Measurements from ENCODE around the gene FBXW7.

Gene FBXW7

GRCh38 chr4:152352622-152353116 is 183.2 kb downstream of the FBXW7 start (continued):
- TF ChIP-seq RBAK (tag by site-specific recombination; IDR thresholded peaks at IDR 0.05) (no peak), FEZF1 (tag by site-specific recombination; IDR thresholded peaks at IDR 0.05) (no peak), ZNF16 (tag by site-specific recombination; IDR thresholded peaks at IDR 0.05; ENCODE audit: low read depth) (no peak), ZNF521 (tag by site-specific recombination; IDR thresholded peaks at IDR 0.05) (no peak), ZNF132 (tag by site-specific recombination; IDR thresholded peaks at IDR 0.05; ENCODE audit: borderline replicate concordance) (no peak), GLIS1 (tag by site-specific recombination; IDR thresholded peaks at IDR 0.05) (peak; percentile 32; the same call in 1 of the 2 replicates), ZNF692 (tag by site-specific recombination; IDR thresholded peaks at IDR 0.05) (peak; percentile 54; the same call in 1 of the 2 replicates), ZNF423 (tag by site-specific recombination; IDR thresholded peaks at IDR 0.05) (no peak)

GRCh38 chr4:152352215-152352614 is 183.7 kb downstream of the FBXW7 start:
- 0 out of 2 replicates have a peak, but pooled peaks cover 2% of the 10 kb centered on the region for H3K4me1 ChIP-seq (ENCODE audit: control insufficient read depth, insufficient read depth, low read length)
- POLR2A ChIA-PET: no interaction called here
- CTCF ChIA-PET: interaction anchor here (0.7 to 1.1 kb wide), 2 partner anchors 35 to 770 kb away, joined by 3 read pairs; no protein-coding TSS in a partner anchor
- peak overlapping the region; percentile 51 for H3K4me3 ChIP-seq (ENCODE audit: low read depth, low read length)
- peak overlapping the region; percentile 87 for H3K27ac ChIP-seq (ENCODE audit: extremely low read depth, low read depth, low read length)
- TF ChIP-seq ZNF664 (tag by site-specific recombination; IDR thresholded peaks at IDR 0.05) (no peak), ZNF549 (tag by site-specific recombination; IDR thresholded peaks at IDR 0.05) (0 out of 2 replicates have a peak, but pooled peaks have one; percentile 15), PRDM6 (tag by site-specific recombination; IDR thresholded peaks at IDR 0.05) (peak; percentile 59), BCL11B (tag by site-specific recombination; IDR thresholded peaks at IDR 0.05; ENCODE audit: low read depth) (no peak)
- TF ChIP-seq, protein P1, sequence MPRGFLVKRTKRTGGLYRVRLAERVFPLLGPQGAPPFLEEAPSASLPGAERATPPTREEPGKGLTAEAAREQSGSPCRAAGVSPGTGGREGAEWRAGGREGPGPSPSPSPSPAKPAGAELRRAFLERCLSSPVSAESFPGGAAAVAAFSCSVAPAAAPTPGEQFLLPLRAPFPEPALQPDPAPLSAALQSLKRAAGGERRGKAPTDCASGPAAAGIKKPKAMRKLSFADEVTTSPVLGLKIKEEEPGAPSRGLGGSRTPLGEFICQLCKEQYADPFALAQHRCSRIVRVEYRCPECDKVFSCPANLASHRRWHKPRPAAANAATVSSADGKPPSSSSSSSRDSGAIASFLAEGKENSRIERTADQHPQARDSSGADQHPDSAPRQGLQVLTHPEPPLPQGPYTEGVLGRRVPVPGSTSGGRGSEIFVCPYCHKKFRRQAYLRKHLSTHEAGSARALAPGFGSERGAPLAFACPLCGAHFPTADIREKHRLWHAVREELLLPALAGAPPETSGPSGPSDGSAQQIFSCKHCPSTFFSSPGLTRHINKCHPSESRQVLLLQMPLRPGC (tag by site-specific recombination; IDR thresholded peaks at IDR 0.05): no peak
- H3K9me3 ChIP-seq (ENCODE audit: control insufficient read depth, insufficient read depth, low read depth, low read length): no peaks in the 10 kb centered on the region
- H3K36me3 ChIP-seq (ENCODE audit: control insufficient read depth in 2 of 2, insufficient read depth in 1 of 2, low read length in 2 of 2): no peaks in the 10 kb centered on the region

GRCh38 chr4:152351080-152351479 is 184.8 kb downstream of the FBXW7 start:
- CTCF ChIA-PET: no interaction called here
- H3K27ac ChIP-seq (ENCODE audit: extremely low read depth, low read depth, low read length): no peak overlapping the region
- peaks cover 0 to 7% of the 10 kb centered on the region in 2 experiments; a peak in 1 of 3 replicates for H3K36me3 ChIP-seq (ENCODE audit: control insufficient read depth in 2 of 2, insufficient read depth in 1 of 2, low read length in 2 of 2)
- POLR2A ChIA-PET: no interaction called here
- TF ChIP-seq ZNF133 (tag by site-specific recombination; IDR thresholded peaks at IDR 0.05) (no peak), YY2 (tag by site-specific recombination; IDR thresholded peaks at IDR 0.05) (no peak), ZNF530 (tag by site-specific recombination; IDR thresholded peaks at IDR 0.05; ENCODE audit: low read depth) (no peak), PRDM1 (tag by site-specific recombination; IDR thresholded peaks at IDR 0.05) (no peak), ZSCAN16 (tag by site-specific recombination; IDR thresholded peaks at IDR 0.05) (no peak), ZNF473 (tag by site-specific recombination; IDR thresholded peaks at IDR 0.05) (no peak), ZNF239 (tag by site-specific recombination; IDR thresholded peaks at IDR 0.05) (no peak), ZNF140 (tag by site-specific recombination; IDR thresholded peaks at IDR 0.05) (no peak), MEIS1 (CRISPR knock-in tag; IDR thresholded peaks at IDR 0.05; ENCODE audit: borderline replicate concordance) (no peak), HOXD13 (CRISPR knock-in tag; IDR thresholded peaks at IDR 0.05; ENCODE audit: borderline replicate concordance) (no peak), ZNF292 (tag by site-specific recombination; IDR thresholded peaks at IDR 0.05; ENCODE audit: borderline replicate concordance, low read depth) (no peak)
- 0 out of 2 replicates have a peak, but pooled peaks cover 2% of the 10 kb centered on the region for H3K4me1 ChIP-seq (ENCODE audit: control insufficient read depth, insufficient read depth, low read length)
- H3K9me3 ChIP-seq (ENCODE audit: control insufficient read depth, insufficient read depth, low read depth, low read length): no peaks in the 10 kb centered on the region
- peak overlapping the region; percentile 51 for H3K4me3 ChIP-seq (ENCODE audit: low read depth, low read length)
